HL-60/S4 treated with retinoic acid at 250 ng/mL for 4 days and 3 days (cell line): ENCODE data around the gene ATP5F1D.

Experiments used
- in situ Hi-C: fragments of 300-500 bp; cut with MboI; formaldehyde crosslinking; loops from 2 replicates; pipeline ENCODE4 v1.7.0; 2022; ENCODE audit warnings: low sequenced_read_pairs

Gene ATP5F1D

GRCh38 chr19:1278713-1279660 lies 37.4 kb downstream of the ATP5F1D start:
- in situ Hi-C loops = loop anchor here (10.0 kb wide), 1 partner anchor 96 kb away; no protein-coding TSS in a partner anchor

- in situ Hi-C loops = loop anchor here (10.0 kb wide), 1 partner anchor 95 kb away; no protein-coding TSS in a partner anchor
Measured at GRCh38 chr19:1279782-1280341, 38.3 kb downstream of the ATP5F1D start.

DNA sequence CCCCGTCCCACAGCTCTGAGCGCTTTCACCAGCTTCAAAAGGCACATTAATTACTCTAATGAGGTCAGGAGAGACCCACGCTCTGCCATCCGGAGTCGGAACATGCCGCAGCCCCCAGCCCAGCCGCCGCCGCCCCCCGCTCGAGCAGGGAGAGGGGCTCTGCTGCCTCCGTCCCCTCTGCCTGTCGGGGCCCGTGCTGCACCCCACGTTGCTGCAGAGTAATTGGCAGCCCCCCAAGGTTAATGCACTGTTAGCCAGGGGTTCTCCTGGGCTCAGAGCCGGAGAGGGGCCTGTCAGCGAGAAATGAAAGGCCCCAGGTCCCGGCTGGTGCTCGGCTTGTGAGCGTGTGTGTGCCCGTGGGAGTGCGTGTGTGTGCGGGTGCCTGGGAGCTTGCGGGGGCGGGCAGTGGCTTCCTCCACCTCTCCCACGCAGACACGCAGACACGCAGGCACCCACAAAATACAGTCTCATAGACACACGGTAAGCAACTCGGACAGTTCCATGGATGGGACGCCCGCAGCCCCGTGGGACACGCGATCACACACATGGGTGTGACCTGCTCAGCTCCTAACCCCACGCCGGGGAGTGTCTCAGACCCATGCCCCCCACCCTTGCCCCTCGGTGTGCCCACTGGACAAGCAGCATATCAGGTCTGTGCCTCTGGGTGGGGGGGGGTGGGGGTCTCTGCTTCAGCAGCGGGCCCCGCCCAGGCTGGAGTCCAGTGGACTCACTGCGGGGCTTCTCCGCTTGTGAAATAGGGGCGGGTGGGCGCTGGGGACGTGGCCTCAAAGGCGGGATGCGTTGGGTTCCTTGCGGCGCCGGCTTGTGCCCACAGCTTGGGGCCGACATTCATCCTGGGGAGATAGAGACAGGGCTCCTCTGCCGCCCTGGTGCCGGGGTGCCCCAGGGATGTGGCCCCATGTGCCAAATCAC lies 39.4 kb downstream of the ATP5F1D start:
- in situ Hi-C loops = no loop called here

DNA sequence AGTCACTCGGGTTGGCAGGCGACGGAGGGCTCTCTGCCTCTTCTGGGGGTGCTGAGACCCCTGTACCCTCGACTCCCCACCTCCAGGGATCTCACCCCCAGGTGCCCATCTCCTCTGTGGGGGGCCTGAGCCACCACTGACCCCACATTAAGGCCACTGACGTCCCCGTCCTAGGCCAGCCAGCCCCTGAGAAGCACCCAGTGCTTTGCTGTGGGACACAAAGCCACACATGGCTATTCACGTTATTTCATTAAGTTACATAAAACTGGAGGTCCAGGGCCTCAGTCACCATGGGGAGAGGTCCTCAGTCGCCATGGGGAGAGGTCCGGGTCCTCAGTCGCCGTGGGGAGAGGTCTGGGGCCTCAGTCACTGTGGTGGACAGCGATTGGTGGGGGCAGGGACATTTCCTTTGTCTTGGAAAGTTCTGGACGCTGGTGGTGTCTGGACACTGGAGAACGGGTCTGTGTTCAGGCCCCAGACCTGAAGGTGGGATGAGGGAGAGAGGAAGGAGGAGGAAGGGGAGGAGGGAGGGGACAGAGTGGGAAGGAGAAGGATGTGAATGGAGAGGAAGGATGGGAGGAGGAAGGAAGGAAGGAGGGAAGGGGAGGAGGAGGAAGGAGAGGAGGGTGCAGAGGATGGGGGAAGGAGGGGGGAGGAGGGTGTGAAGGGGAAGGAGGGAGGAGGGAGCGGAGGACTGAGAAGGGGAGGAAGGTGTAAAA lies 40.2 kb downstream of the ATP5F1D start:
- in situ Hi-C loops = no loop called here

GRCh38 chr19:1282588-1283206 lies 41.1 kb downstream of the ATP5F1D start:
- in situ Hi-C loops = no loop called here

DNA sequence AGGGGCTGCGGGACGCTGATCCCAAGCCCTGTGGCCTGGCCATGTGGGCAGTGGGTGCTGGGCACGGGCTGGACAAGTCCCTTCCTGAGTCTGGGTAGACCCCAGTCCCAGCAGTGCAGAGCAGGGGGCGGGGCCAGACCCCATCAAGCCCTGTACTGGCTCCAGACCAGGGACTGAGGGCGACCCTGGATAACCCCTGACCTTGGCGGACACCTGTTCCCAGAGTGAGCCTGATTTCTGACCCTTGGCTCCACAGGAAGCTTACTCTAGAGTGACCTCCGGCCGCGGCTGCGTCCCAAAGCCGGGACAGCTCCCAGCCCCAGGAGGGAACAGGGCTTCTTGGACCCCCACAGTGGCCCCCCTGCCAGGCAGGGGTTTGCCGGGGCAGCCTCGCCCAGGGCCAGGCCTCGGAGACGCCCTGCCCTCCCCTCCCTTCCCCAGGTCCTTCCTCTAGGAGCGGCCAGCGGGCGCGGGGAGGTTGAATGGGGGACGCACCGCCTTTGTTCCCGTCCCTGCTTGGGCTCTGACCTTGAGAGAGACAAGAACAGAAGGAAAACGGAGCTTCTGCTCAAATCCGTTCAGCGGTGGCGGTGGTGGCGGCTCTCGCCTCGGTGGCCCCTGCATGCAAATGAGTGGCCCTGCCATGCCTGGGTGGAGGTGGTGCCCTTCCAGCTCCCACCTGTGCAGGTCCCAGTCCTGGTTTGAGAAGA lies 41.8 kb downstream of the ATP5F1D start:
- in situ Hi-C loops = no loop called here

- in situ Hi-C loops = no loop called here
Measured at GRCh38 chr19:1283917-1284292, 42.4 kb downstream of the ATP5F1D start.

DNA sequence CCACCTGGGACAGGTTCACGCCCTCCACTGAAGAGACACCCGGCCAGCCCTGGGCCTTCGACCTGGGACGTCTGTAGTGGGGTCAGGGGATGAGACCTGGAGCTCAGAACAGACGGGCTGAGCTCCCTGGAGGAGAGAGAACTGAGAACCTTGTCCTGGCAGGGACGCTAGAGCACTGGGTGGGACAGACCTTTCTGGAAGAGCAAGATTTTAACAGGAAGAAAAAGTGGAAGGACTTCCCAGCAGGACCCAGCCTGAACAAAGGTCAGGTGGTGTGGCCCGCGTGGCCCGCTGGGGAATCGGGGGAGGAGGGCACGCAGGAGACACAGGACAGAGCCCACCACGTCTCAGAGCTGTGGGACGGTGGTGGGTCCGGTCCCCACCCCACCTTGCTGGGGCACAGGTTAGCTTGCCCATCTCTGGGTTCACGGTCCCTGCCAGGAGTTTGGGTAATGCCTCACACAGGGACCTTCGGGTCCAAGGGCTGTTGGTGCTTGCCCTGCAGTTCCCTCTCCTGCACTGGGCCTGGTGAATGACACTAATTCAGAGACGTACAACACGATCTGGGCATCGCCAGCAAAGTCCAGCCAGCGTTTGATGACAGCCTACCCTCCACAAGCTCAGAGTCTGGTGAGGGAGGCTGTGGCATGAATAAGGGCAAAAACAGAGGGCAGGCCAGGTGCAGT lies 42.9 kb downstream of the ATP5F1D start:
- in situ Hi-C loops = no loop called here

DNA sequence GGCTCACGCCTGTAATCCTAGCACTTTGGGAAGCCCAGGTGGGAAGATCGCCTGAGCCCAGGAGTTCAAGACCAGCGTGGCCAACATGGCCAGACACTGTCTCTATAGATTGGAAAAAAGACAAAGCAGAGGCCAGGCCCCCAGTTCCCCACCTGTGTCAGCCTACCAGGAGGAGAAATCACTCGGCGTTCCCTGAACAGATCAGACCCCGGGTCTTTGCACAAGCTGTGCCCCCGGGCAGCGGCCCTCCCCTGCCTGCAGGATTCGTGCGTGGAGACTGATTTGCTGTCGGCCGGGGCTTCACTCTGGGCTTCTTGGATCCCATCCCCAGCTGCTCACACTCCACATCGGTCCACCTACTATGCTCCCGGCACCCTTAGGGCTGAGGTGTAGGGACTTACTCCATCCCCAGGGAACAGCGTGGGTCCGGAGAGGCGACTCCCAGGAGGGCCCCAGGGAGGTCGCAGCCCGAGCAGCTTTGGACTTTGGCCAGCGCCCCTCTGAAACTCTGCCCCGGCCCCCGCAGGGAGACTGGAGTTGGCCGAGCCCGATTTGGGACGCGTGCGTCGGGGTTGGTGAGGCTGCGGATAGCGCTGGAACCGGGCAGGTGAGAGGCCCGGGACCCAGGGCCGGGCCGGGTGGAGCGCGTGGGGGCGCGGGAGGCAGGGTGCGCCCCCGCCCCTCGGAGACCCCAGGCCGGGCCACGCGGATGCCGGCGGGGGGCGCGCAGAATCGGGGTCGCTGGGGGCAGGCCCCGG lies 43.6 kb downstream of the ATP5F1D start:
- in situ Hi-C loops = no loop called here

DNA sequence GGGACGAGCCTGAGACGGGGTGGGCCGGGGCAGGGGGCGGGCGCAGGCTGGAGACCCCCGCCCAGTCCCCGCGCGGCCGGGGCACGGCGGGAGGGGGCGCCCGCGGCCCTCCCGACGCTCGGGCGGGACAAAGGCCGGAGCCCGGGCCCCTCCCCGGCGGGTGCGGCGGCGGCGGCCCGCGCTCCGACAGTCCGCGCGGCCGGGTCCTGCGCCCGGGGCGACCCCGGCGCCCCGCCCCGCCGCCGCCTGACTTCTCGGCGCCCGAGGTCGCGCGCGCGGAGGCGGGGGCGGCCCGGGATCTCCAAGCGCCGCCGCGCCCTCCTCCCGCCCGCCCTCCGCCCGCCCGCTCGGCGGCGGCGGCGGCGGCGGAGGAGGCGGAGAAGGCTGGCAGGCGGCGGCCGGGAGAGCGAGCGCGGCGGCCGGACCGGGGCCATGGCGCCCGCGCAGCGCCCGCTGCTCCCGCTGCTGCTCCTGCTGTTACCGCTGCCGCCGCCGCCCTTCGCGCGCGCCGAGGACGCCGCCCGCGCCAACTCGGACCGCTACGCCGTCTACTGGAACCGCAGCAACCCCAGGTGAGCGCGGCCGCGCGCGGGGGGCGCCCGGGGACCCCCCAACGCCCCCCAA lies 44.3 kb downstream of the ATP5F1D start, which contains the start of gene EFNA2:
TSS of gene EFNA2 (plus strand) at position 137 of the 624 bp plus-strand sequence. CDS start at position 433, 296 bp downstream.
- in situ Hi-C loops = no loop called here

DNA sequence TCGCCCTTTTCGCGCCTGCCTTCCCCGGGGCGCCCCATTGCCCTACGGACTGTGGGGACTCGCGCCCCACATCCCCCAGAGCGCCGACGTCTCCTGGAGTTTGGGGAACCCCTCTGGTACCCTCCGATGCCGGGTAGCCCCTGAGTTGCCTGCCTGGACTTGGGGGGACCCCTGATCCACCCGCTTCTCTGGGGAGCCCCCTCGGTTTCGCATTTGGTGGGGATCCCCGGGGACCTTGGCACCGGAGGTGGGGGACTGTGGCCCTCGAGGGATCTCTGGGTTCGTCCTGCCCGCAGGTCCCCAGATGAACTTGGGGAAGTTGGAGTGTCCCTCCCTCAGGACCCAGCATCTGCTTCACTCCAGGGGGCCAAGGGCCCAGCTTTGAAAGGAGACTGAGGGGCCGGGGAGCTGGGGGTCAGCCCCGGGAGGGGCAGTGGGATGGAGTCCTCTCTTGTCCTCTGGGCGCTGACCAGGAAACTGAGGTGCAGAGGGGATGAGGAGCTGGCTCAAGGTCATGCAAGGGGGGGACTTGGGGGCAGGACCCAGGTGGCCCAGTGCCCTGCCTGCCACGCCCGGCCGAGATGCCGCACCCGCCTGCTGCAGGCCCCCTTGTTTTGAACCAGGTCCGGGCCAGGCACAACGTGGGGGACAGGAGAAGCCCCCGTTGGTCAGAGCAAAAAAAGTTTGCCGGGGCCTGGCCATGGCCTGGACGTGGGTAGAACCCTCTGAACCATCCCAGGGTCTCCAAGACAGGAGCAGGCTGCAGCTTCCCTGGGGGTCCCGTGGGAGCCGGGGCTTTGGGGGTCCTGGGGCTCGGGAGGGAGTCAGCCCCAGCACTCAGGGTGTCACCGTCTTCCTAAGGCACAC lies 45.2 kb downstream of the ATP5F1D start:
- in situ Hi-C loops = no loop called here

DNA sequence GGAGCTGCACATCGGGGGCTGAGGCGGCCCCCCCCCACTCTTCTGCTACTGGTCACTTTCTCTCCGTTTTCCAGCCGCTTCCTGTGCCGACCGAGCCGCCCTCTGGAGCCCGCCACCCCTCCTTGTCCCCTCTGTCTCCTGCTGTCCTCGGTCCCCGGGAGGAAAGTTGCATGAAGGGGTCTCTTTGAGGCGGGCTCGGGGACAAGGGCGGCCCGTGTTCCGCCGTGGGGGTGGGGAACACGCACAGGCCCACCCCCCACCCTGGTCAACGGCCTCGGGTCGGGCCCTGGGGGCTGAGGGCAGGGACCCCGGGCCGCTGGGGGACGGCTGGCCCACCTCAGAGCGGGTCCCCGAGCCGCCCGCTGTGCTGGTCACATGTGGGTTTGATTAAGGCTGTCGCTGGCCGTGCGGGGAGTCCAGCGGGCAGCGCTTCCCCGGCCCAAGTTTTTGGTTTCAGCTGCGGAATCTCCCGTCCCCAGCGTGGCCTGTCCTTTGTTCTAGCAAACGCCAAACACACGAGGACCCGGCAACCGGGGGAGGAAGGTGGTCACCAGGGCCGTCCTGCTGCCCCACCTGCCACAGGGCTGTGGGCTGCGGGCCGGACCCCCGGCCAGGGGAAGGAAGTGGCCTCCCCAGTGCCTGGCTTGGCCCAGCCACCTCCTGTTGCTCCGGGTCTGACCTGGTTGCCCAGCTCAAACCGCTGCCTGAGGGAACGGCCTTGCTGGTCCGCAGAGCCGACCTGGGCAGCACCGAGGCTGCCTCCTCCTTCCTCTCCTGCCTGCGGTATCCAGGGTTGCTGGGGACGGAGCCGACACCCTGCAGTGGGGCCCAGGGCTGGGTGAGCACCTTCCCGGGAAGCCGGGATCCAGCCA lies 46.0 kb downstream of the ATP5F1D start:
- in situ Hi-C loops = no loop called here

- in situ Hi-C loops = no loop called here
Measured at GRCh38 chr19:1288226-1288612, 46.7 kb downstream of the ATP5F1D start.

- in situ Hi-C loops = no loop called here
Measured at GRCh38 chr19:1288833-1289685, 47.5 kb downstream of the ATP5F1D start.

GRCh38 chr19:1289686-1290025 lies 48.1 kb downstream of the ATP5F1D start:
- in situ Hi-C loops = no loop called here
